Fibroblast of pulmonary artery (primary cell): ENCODE results near the gene ZBTB47.

Experiments
- DNase-seq: peaks from one replicate; pipeline ENCODE4 v3.0.0-alpha.2; 2010; ENCODE audit warnings: low read depth
- H3K4me3 ChIP-seq: replicated peaks from 2 replicates; pipeline ENCODE4 v1.5.1; 2011; ENCODE audit warnings: low read depth, mild to moderate bottlenecking, control low read depth, low read length, moderate library complexity
- TF ChIP-seq, protein P1 (sequence below): IDR thresholded peaks from 2 replicates; pipeline ENCODE4 v1.5.1; 2011; ENCODE audit warnings: mild to moderate bottlenecking, control low read depth, low read length, inconsistent platforms; ENCODE audit errors: missing control alignments

ZBTB47 gene

DNA sequence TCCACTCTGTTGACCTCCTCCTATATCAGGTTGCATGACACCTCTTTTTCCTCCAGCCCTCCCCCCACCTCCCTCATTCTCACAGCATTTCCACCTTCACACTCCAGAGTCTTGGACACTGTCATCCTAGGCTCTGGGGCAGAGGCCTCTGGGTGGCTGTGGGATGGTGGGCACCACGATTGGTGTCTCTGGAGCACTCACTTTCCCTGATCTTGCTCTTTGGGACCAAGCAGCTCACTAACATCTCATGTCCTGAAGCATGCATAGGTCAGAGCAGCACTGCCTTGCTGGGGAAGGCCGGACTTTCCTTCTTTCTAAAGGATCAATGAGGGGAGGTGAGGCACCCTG lies 14.9 kb downstream of the ZBTB47 start:
- no peak for DNase-seq
- TF ChIP-seq, protein P1, sequence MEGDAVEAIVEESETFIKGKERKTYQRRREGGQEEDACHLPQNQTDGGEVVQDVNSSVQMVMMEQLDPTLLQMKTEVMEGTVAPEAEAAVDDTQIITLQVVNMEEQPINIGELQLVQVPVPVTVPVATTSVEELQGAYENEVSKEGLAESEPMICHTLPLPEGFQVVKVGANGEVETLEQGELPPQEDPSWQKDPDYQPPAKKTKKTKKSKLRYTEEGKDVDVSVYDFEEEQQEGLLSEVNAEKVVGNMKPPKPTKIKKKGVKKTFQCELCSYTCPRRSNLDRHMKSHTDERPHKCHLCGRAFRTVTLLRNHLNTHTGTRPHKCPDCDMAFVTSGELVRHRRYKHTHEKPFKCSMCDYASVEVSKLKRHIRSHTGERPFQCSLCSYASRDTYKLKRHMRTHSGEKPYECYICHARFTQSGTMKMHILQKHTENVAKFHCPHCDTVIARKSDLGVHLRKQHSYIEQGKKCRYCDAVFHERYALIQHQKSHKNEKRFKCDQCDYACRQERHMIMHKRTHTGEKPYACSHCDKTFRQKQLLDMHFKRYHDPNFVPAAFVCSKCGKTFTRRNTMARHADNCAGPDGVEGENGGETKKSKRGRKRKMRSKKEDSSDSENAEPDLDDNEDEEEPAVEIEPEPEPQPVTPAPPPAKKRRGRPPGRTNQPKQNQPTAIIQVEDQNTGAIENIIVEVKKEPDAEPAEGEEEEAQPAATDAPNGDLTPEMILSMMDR, result no peak

DNA sequence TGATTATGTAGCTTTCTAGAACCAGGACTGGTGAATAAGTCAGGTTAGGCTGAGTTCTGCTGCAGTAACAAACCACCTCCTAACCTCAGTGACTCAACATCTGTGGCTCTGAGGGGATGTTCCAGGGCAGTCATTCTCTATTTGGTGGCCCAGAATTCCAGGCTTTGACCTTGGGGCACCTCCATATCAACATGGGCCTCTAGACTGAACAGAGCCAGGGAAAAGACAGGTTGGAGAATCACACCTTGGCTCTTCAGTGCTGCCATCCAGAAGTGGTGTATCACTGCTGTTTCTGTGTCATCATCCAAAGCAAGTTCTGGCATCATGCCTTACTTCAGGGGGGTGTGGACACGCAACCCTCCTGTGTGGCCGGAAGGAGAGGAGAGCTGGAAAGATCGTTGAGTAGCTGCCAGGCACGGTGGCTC lies 15.3 kb downstream of the ZBTB47 start:
- TF ChIP-seq, protein P1, result no peak
- H3K4me3 ChIP-seq, result no peak overlapping the region
- DNase-seq, result peak; percentile 31

More for the DNA sequence above, 14.9 kb downstream of the ZBTB47 start:
- no peak overlapping the region for H3K4me3 ChIP-seq

DNA sequence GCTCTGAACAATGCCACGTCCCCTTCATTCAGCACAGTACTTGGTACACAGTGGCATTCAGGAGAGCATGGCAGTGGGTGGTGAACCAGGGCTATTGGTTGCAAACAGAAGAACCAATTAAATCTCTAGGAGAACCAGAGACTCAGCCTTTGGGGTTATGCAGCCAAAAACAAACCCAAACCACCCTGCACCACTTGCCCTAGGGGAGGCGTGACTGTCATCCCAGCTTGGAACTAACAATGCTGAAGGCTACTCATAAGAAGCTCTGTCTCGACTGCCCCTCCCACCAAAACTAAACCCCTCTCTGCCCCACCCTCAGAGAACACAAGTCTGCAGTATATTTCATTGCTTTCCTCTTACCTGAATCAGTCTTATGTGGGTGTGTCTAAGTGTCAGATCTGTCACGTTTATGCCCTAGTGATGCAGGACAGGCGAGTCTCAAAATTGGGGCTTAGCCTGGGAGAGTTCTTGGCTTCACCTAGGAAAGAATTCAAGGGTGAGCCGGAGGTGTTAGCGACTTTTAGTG lies 16.6 kb downstream of the ZBTB47 start:
- DNase-seq, result no peak
- H3K4me3 ChIP-seq, result no peak overlapping the region
- TF ChIP-seq, protein P1, result no peak

DNA sequence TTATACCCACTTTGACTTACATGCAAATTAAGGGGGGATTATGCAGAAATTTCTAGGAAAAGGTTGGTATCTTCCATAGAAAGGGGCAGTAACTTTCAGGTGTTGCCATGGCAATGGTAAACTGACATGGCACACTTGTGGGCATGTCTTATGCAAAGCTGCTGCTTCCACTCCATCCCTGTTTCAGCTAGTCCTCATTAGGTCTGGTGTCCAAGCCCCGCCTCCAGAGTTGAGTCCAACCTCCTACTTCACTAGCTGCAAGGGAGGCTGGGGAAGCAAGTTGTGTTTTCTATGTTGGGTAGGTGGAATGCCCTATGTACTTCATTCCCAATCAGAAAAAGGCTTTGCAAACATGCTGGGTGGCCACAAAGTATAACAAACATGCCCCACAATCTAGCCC lies 17.2 kb downstream of the ZBTB47 start:
- TF ChIP-seq, protein P1, result no peak
- H3K4me3 ChIP-seq, result no peak overlapping the region
- no peak for DNase-seq

DNA sequence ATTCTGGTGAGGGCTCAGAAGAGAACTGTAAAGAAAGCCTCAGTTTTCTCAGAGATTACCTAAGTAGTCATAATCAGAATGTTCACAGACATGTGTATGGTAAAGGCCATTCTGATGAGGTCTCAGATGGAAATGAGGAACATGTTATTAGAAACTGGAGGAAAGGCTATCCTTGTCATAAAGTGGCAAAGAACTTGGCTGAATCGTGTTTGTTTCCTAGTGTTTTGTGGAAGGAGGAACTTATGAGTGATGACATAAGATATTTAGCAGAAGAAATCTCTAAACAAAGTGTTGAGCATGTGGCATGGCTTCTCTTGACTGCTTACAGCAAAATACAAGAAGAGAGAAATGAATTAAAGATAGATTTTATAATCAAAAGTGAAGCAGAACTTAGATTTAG lies 19.0 kb downstream of the ZBTB47 start:
- no peak overlapping the region for H3K4me3 ChIP-seq
- DNase-seq, result no peak
- TF ChIP-seq, protein P1, result no peak

DNA sequence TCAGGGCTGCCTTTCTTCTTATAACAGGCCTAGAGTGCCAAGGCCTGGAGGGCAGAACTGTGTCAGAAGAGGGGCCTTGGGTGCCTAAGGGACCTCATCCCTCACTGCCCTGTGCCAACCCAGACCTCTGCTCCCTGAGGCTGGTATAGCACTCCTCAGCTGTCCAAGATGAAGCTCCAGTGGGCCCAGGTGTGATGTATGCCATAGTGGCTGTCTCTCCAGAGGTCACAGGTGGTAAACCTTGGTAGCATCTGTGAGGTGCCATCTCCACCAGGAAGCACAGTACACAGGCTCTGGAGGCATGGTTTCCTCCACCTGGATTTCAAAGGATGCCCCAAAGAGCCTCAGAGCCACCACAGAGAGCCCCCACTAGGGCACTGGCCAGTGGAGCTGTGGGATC lies 19.6 kb downstream of the ZBTB47 start:
- no peak overlapping the region for H3K4me3 ChIP-seq
- TF ChIP-seq, protein P1, result no peak
- no peak for DNase-seq

DNA sequence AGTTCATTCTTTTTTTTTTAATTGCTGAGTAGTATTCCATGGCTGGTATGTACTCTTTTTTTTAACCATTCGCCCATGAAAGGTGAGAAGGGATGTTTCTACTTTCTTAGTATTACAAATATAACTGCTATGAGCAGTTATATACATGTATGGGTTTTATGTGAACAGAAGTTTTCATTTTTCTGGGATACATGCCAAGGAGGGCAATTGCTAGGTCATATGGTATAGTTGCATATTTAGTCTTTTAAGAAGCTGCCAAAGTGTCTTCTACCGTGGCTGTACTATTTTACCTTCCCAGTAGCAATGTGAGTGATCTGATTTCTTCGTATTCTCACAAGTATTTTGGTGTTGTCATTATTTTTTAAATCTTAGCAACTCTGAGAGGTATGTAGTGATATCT lies 20.6 kb downstream of the ZBTB47 start:
- DNase-seq, result no peak
- no peak overlapping the region for H3K4me3 ChIP-seq
- TF ChIP-seq, protein P1, result no peak
